OCI-LY1 (cell line): ENCODE results near the gene MFAP1.

Experiments
- H2AFZ ChIP-seq: fragments of 200-600 bp; sonication (generic), shearing (Covaris generic); 2 replicates; pipeline ENCODE4 v1.6.0; 2014; ENCODE audit warnings: antibody characterized with exemption, mild to moderate bottlenecking, low read length
- H3F3A ChIP-seq: fragments of 200-600 bp; sonication (generic), shearing (Covaris generic); 2 replicates; pipeline ENCODE4 v1.6.0; 2014; ENCODE audit warnings: mild to moderate bottlenecking, antibody characterized with exemption, low read length, moderate library complexity; ENCODE audit not compliant: insufficient read depth
- H3K27ac ChIP-seq: fragments of 200-600 bp; sonication (generic); 2 replicates; pipeline ENCODE4 v1.5.1; 2014; ENCODE audit warnings: low read length, mixed run types, mild to moderate bottlenecking, low read depth; ENCODE audit not compliant: poor library complexity, severe bottlenecking
- H3K27me3 ChIP-seq: fragments of 200-600 bp; sonication (generic); 2 replicates; pipeline ENCODE4 v1.6.0; 2014; ENCODE audit warnings: antibody characterized with exemption, mild to moderate bottlenecking, low read length, moderate library complexity; ENCODE audit not compliant: insufficient read depth
- H3K36me3 ChIP-seq: fragments of 200-600 bp; sonication (generic); 2 replicates; pipeline ENCODE4 v1.6.1; 2014; ENCODE audit warnings: mild to moderate bottlenecking, antibody characterized with exemption, low read length, moderate library complexity, mixed read lengths; ENCODE audit not compliant: insufficient read depth
- H3K4me1 ChIP-seq: fragments of 200-600 bp; sonication (generic); 2 replicates; pipeline ENCODE4 v1.5.1; 2014; ENCODE audit warnings: mild to moderate bottlenecking, low read length, moderate library complexity; ENCODE audit not compliant: insufficient read depth, severe bottlenecking
- H3K4me2 ChIP-seq: fragments of 200-600 bp; sonication (generic), shearing (Covaris generic); 2 replicates; pipeline ENCODE4 v1.6.1; 2014; ENCODE audit warnings: low read length
- H3K4me3 ChIP-seq: fragments of 200-600 bp; sonication (generic); 2 replicates; pipeline ENCODE4 v1.5.1; 2014; ENCODE audit warnings: low read length, low read depth, mild to moderate bottlenecking, mixed read lengths; ENCODE audit not compliant: poor library complexity, severe bottlenecking
- H3K79me2 ChIP-seq: fragments of 200-600 bp; shearing (Covaris generic); 2 replicates; pipeline ENCODE4 v1.6.1; 2016; ENCODE audit warnings: mixed run types, low read length, mixed read lengths; ENCODE audit not compliant: insufficient read depth
- H3K9ac ChIP-seq: fragments of 200-600 bp; sonication (generic), shearing (Covaris generic); 2 replicates; pipeline ENCODE4 v1.6.1; 2014; ENCODE audit warnings: mild to moderate bottlenecking, low read length, mixed read lengths
- H3K9me2 ChIP-seq: fragments of 200-600 bp; sonication (generic), shearing (Covaris generic); 2 replicates; pipeline ENCODE4 v1.6.1; 2014; ENCODE audit warnings: low read depth, mild to moderate bottlenecking, low read length, mixed read lengths
- H3K9me3 ChIP-seq: fragments of 200-600 bp; shearing (Covaris generic); 2 replicates; pipeline ENCODE4 v1.6.1; 2014; ENCODE audit warnings: low read length, mixed read lengths
- H4K20me1 ChIP-seq: fragments of 200-600 bp; sonication (generic), shearing (Covaris generic); 2 replicates; pipeline ENCODE4 v1.6.0; 2016; ENCODE audit warnings: mild to moderate bottlenecking, low read length; ENCODE audit not compliant: insufficient read depth
- CTCF ChIP-seq: fragments of 200-600 bp; sonication (generic), shearing (Covaris generic); IDR thresholded peaks from 2 replicates; pipeline ENCODE4 v1.5.1; 2017; ENCODE audit warnings: mild to moderate bottlenecking, antibody characterized with exemption, low read length, moderate library complexity, mixed read lengths
- EZH2 ChIP-seq: fragments of 200-600 bp; sonication (generic), shearing (Covaris generic); IDR thresholded peaks from 2 replicates; pipeline ENCODE4 v1.8.0; 2017; ENCODE audit warnings: borderline replicate concordance, mixed run types, mild to moderate bottlenecking, antibody characterized with exemption, low read length, moderate library complexity, mixed read lengths

MFAP1 gene

GRCh38 chr15:43774062-43774461 lies 50.4 kb downstream of the MFAP1 start:
- H3K27me3 ChIP-seq: no peaks in the 10 kb centered on the region
- H4K20me1 ChIP-seq: no peaks in the 10 kb centered on the region
- peaks cover 75% of the 10 kb centered on the region for H3K36me3 ChIP-seq
- no peaks in the 10 kb centered on the region for H3K9me2 ChIP-seq
- H2AFZ ChIP-seq: no peak overlapping the region
- peaks cover 52% of the 10 kb centered on the region for H3K4me1 ChIP-seq
- H3K9ac ChIP-seq: peak overlapping the region; percentile 96
- peak overlapping the region; percentile 98 for H3K27ac ChIP-seq
- peaks cover 10% of the 10 kb centered on the region for H3K79me2 ChIP-seq
- peak overlapping the region; percentile 100 for H3K4me2 ChIP-seq
- H3K9me3 ChIP-seq: no peaks in the 10 kb centered on the region
- TF ChIP-seq EZH2: no peak
- TF ChIP-seq CTCF: no peak
- H3K4me3 ChIP-seq: peak overlapping the region; percentile 90
- peaks cover 51% of the 10 kb centered on the region for H3F3A ChIP-seq

DNA sequence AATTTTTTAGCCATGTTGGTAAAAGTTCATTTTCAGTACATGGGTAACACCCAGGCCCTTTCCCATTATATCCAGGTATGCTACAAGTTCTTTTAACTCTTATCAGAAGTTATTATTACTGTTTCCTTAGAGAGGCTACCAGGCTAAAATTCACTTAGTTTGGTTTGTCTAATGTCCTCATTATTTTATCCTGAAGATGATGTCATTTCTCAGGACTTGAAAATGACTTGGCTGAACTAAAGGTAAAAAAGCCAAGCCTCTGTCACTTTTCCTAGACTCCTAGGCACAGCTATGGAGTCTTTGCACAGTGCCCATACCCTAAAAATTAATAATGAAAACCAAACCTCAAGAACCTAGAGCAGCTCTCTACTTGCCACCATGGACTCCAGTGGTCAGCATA lies 51.9 kb downstream of the MFAP1 start:
- H3K9me3 ChIP-seq: no peaks in the 10 kb centered on the region
- no peak overlapping the region for H2AFZ ChIP-seq
- no peaks in the 10 kb centered on the region for H4K20me1 ChIP-seq
- H3K4me3 ChIP-seq: peak overlapping the region; percentile 22
- TF ChIP-seq CTCF: no peak
- no peak for TF ChIP-seq EZH2
- peaks cover 10% of the 10 kb centered on the region for H3K79me2 ChIP-seq
- no peak overlapping the region for H3K9ac ChIP-seq
- peak overlapping the region; percentile 100 for H3K4me2 ChIP-seq
- peaks cover 53% of the 10 kb centered on the region for H3F3A ChIP-seq
- peak overlapping the region; percentile 98 for H3K27ac ChIP-seq
- H3K36me3 ChIP-seq: peaks cover 89% of the 10 kb centered on the region
- H3K27me3 ChIP-seq: no peaks in the 10 kb centered on the region
- H3K4me1 ChIP-seq: peaks cover 45% of the 10 kb centered on the region
- H3K9me2 ChIP-seq: no peaks in the 10 kb centered on the region

GRCh38 chr15:43771816-43772215 lies 52.7 kb downstream of the MFAP1 start:
- peaks cover 97% of the 10 kb centered on the region for H3K36me3 ChIP-seq
- peaks cover 57% of the 10 kb centered on the region for H3F3A ChIP-seq
- H3K4me2 ChIP-seq: no peak overlapping the region

More at GRCh38 chr15:43771816-43772215, 52.7 kb downstream of the MFAP1 start:
- H3K9ac ChIP-seq: no peak overlapping the region
- peaks cover 42% of the 10 kb centered on the region for H3K4me1 ChIP-seq
- H4K20me1 ChIP-seq: no peaks in the 10 kb centered on the region
- no peaks in the 10 kb centered on the region for H3K9me3 ChIP-seq
- H3K4me3 ChIP-seq: no peak overlapping the region
- H2AFZ ChIP-seq: no peak overlapping the region
- TF ChIP-seq CTCF (no peak), EZH2 (no peak)
- peaks cover 10% of the 10 kb centered on the region for H3K79me2 ChIP-seq
- peak overlapping the region; percentile 98 for H3K27ac ChIP-seq
- H3K27me3 ChIP-seq: no peaks in the 10 kb centered on the region
- H3K9me2 ChIP-seq: no peaks in the 10 kb centered on the region
